ENCODE data around the gene RIPK1.

The RIPK1 gene

GRCh38 chr6:3120765-3121089 lies 52.4 kb downstream of the RIPK1 start:
- Histone ChIP-seq H3K9me2 (replicated peaks; ENCODE audit: low read depth, low read length) (no peaks in the 10 kb centered on the region), H3K9ac (ENCODE audit: low read depth, low read length, poor library complexity, severe bottlenecking) (no peak overlapping the region), H3K4me1 (ENCODE audit: insufficient read depth, low read length, poor library complexity, severe bottlenecking) (peaks cover 16% of the 10 kb centered on the region), H3F3A (ENCODE audit: low read depth) (no peaks in the 10 kb centered on the region), H3K27me3 (ENCODE audit: insufficient read depth, low read length, poor library complexity, severe bottlenecking) (no peaks in the 10 kb centered on the region), H2AFZ (ENCODE audit: low read length) (no peak overlapping the region), H3K9me3 (ENCODE audit: insufficient read depth, low read depth, low read length) (no peaks in the 10 kb centered on the region), H3K4me3 (ENCODE audit: low read length, poor library complexity, severe bottlenecking) (no peak overlapping the region), H3K36me3 (ENCODE audit: insufficient read depth, low read length) (no peaks in the 10 kb centered on the region), H3K79me2 (ENCODE audit: insufficient read depth, low read length) (peaks cover 7% of the 10 kb centered on the region), H4K20me1 (ENCODE audit: insufficient read depth, low read length, poor library complexity, severe bottlenecking) (no peaks in the 10 kb centered on the region), H3K4me2 (ENCODE audit: low read depth, low read length, poor library complexity, severe bottlenecking) (no peak overlapping the region)
- no peak for TF ChIP-seq CTCF (conservative IDR thresholded peaks at IDR 0.05; ENCODE audit: low read length)
- no peak for TF ChIP-seq EZH2phosphoT487 (IDR thresholded peaks at IDR 0.05; ENCODE audit: borderline replicate concordance)

- Histone ChIP-seq H3K4me2 (ENCODE audit: low read depth, low read length, poor library complexity, severe bottlenecking) (no peak overlapping the region), H3K9me2 (replicated peaks; ENCODE audit: low read depth, low read length) (no peaks in the 10 kb centered on the region)
Observed at GRCh38 chr6:3122823-3123182, 54.5 kb downstream of the RIPK1 start.

DNA sequence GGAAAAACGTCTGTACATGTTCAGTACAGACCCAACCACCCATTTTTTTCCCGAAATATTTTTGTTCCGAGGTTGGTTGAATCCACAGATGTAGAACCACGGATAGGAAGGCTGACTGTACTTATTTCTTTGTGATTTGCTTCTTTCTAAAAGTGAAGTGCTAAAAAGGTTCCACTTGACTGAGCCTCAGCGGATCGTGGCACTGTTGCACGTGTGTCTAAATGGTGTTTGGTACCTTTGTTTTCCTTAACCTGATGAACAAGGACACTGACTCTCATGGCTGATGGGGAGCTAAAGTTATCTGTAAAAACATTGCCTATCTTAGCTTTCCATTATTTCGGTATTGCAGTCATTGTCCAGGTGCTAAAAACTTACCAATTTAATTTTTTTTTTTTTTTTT lies 56.4 kb downstream of the RIPK1 start:
- H3K27me3 ChIP-seq (ENCODE audit: insufficient read depth, low read length, poor library complexity, severe bottlenecking) = no peaks in the 10 kb centered on the region
- H3K4me2 ChIP-seq (ENCODE audit: low read depth, low read length, poor library complexity, severe bottlenecking) = no peak overlapping the region
- TF ChIP-seq CTCF (conservative IDR thresholded peaks at IDR 0.05; ENCODE audit: low read length) = no peak
- TF ChIP-seq EZH2phosphoT487 (IDR thresholded peaks at IDR 0.05; ENCODE audit: borderline replicate concordance) = no peak
- no peaks in the 10 kb centered on the region for H3K9me3 ChIP-seq (ENCODE audit: insufficient read depth, low read depth, low read length)
- no peak overlapping the region for H3K9ac ChIP-seq (ENCODE audit: low read depth, low read length, poor library complexity, severe bottlenecking)
- no peak overlapping the region for H2AFZ ChIP-seq (ENCODE audit: low read length)
- H3K4me1 ChIP-seq (ENCODE audit: insufficient read depth, low read length, poor library complexity, severe bottlenecking) = peaks cover under 1% of the 10 kb centered on the region
- no peaks in the 10 kb centered on the region for H3K9me2 ChIP-seq (replicated peaks; ENCODE audit: low read depth, low read length)
- H4K20me1 ChIP-seq (ENCODE audit: insufficient read depth, low read length, poor library complexity, severe bottlenecking) = no peaks in the 10 kb centered on the region
- H3F3A ChIP-seq (ENCODE audit: low read depth) = no peaks in the 10 kb centered on the region
- H3K79me2 ChIP-seq (ENCODE audit: insufficient read depth, low read length) = no peaks in the 10 kb centered on the region
- no peak overlapping the region for H3K4me3 ChIP-seq (ENCODE audit: low read length, poor library complexity, severe bottlenecking)
- no peaks in the 10 kb centered on the region for H3K36me3 ChIP-seq (ENCODE audit: insufficient read depth, low read length)

More at GRCh38 chr6:3122823-3123182, 54.5 kb downstream of the RIPK1 start:
- no peaks in the 10 kb centered on the region for H3K9me3 ChIP-seq (ENCODE audit: insufficient read depth, low read depth, low read length)
- peaks cover 10% of the 10 kb centered on the region for H3K4me1 ChIP-seq (ENCODE audit: insufficient read depth, low read length, poor library complexity, severe bottlenecking)
- H3K9ac ChIP-seq (ENCODE audit: low read depth, low read length, poor library complexity, severe bottlenecking) = no peak overlapping the region
- H4K20me1 ChIP-seq (ENCODE audit: insufficient read depth, low read length, poor library complexity, severe bottlenecking) = no peaks in the 10 kb centered on the region
- no peaks in the 10 kb centered on the region for H3K36me3 ChIP-seq (ENCODE audit: insufficient read depth, low read length)
- H3K4me3 ChIP-seq (ENCODE audit: low read length, poor library complexity, severe bottlenecking) = no peak overlapping the region
- no peaks in the 10 kb centered on the region for H3F3A ChIP-seq (ENCODE audit: low read depth)
- H3K27me3 ChIP-seq (ENCODE audit: insufficient read depth, low read length, poor library complexity, severe bottlenecking) = no peaks in the 10 kb centered on the region
- no peak for TF ChIP-seq EZH2phosphoT487 (IDR thresholded peaks at IDR 0.05; ENCODE audit: borderline replicate concordance)
- TF ChIP-seq CTCF (conservative IDR thresholded peaks at IDR 0.05; ENCODE audit: low read length) = no peak
- no peak overlapping the region for H2AFZ ChIP-seq (ENCODE audit: low read length)
- peaks cover 7% of the 10 kb centered on the region for H3K79me2 ChIP-seq (ENCODE audit: insufficient read depth, low read length)
